ENCODE data around the gene TASP1.
"Not testable (repeated sequence)": the region's sequence is repeated elsewhere in the genome, so short reads cannot be mapped to it uniquely, and the experiment has no call there.

The TASP1 gene

DNA sequence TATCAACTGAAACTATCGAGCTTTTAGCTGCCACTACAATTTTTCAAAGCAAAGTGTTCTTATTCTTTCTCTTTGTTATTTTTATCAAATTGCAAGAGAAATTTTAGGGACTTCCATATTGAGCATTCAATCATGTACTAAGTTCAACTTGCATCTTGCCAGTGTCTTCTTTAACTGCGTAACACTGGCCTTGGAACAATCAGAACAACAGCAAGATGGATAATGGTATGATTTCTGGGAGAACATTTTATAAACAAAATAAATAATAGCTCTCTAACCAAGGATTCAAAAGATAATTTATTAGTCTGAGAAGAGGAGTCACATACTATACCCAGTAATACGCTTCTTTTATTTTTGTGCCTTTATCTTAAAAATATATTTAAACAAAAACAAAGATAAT is 249.6 kb downstream of the TASP1 start:
- DNase-seq = no peak

DNA sequence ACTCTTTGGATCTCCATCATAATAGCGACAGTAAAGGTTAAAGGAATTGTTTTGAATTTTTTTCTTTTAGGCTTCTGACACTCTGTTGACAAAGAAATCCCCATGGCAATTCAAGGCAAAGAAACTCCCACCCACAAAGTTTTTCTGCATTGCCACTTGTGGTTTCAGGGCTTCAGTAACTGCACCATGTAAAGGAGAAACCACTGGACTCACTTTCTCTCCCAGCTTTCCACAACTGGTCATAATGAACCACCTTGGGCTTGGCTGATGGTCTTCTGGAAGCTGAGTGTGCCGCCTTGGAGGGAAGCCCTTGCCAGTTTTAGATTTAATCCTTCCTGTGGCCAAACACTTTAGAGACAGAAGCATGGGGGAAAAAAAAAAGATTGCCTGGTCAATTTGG is 254.6 kb downstream of the TASP1 start:
- no peak for DNase-seq

GRCh38 chr20:13382786-13383185 is 255.9 kb downstream of the TASP1 start:
- DNase-seq = no peak

DNA sequence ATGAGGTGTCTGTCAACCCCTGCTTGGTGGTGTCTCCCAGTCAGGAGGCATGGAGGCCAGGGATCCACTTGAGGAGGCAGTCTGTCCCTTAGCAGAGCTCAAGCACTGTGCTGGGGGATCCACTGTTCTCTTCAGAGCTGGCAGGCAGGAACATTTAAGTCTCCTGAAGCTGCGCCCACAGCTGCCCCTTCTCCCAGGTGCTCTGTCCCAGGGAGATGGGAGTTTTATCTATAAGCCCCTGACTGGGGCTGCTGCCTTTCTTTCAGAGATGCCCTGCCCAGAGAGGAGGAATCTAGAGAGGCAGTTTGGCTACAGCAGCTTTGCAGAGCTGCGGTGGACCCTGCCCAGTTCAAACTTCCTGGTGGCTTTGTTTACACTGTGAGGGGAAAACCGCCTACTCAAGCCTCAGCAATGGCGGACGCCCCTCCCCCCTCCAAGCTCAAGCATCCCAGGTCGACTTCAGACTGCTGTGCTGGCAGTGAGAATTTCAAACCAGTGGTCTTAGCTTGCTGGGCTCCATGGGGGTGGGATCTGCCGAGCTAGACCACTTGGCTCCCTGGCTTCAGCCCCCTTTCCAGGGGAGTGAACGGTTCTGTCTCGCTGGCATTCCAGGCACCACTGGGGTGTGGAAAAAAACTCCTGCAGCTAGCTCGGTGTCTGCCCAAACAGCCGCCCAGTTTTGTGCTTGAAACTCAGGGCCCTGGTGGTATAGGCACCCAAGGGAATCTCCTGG is 258.1 kb downstream of the TASP1 start:
- not testable (repeated sequence) for DNase-seq

GRCh38 chr20:13373400-13373799 is 265.3 kb downstream of the TASP1 start:
- DNase-seq = no peak

- DNase-seq = no peak
These were observed 274.2 kb downstream of the TASP1 start for GRCh38 chr20:13364278-13365170.

GRCh38 chr20:13363473-13363872 is 275.3 kb downstream of the TASP1 start:
- DNase-seq = no peak

GRCh38 chr20:13362165-13362564 is 276.6 kb downstream of the TASP1 start:
- DNase-seq = not testable (repeated sequence)

DNA sequence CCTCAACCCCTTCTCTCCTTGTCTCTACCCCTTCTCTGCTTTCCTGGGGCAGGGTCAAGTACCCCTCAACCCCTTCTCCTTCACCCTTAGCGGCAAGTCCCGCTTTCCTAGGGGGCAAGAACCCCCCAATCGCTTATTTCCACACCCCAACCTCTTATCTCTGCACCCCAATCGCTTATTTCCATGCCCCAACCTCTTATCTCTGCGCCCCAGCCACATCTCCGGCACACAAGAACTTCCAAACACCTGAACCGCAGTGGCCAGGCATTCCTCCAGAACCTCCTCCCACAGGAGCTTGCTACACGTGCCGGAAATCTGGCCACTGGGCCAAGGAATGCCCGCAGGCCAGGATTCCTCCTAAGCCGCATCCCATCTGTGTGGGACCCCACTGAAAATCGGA is 279.8 kb downstream of the TASP1 start:
- not testable (repeated sequence) for DNase-seq

DNA sequence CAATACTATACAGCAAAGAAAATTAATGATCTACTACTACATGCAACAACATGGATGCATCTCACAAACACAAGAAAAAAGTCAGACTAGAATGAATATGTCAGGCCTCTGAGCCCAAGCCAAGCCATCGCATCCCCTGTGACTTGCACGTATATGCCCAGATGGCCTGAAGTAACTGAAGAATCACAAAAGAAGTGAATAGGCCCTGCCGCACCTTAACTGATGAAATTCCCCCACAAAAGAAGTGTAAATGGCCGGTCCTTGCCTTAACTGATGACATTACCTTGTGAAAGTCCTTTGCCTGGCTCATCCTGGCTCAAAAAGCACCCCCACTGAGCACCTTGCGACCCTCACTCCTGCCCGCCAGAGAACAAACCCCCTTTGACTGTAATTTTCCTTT is 280.9 kb downstream of the TASP1 start:
- not testable (repeated sequence) for DNase-seq

GRCh38 chr20:13356591-13356990 is 282.1 kb downstream of the TASP1 start:
- no peak for DNase-seq

- DNase-seq = no peak
These were observed 282.7 kb downstream of the TASP1 start for GRCh38 chr20:13355941-13356486.

- DNase-seq = no peak
These were observed 283.3 kb downstream of the TASP1 start for GRCh38 chr20:13355411-13355810.

DNA sequence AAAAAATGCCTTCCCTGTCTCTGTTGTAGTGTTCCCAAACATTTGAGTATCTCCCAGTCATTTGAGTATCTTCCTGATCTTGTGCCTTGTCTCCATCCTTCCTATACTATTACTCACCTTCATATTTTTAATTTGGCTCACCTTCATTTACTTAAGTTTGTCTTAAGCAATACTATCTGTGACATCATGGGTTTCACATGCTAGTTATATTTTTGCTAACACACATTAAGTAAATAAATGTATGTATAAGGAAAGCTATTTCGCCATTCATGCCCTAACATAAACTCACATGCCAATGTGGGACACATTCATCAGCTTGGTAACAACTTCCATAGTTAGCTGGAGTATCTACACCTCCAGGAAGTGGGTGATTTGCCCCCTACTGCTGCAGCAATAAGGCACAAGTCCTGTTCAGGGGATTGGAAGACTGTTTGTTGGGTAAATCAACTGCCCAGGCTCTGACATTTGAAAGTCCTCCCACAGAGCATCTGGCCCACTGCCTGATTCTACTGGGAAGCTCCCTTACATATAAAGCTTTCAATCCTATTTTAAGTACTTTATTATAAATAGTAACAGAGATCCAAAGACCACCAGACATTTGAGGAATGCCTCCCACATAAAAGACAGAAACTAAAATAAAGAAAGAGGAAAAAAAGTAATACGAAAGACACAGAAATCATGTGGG is 285.3 kb downstream of the TASP1 start:
- no peak for DNase-seq

GRCh38 chr20:13349235-13349604 is 289.5 kb downstream of the TASP1 start:
- peak; percentile 5 for DNase-seq

DNA sequence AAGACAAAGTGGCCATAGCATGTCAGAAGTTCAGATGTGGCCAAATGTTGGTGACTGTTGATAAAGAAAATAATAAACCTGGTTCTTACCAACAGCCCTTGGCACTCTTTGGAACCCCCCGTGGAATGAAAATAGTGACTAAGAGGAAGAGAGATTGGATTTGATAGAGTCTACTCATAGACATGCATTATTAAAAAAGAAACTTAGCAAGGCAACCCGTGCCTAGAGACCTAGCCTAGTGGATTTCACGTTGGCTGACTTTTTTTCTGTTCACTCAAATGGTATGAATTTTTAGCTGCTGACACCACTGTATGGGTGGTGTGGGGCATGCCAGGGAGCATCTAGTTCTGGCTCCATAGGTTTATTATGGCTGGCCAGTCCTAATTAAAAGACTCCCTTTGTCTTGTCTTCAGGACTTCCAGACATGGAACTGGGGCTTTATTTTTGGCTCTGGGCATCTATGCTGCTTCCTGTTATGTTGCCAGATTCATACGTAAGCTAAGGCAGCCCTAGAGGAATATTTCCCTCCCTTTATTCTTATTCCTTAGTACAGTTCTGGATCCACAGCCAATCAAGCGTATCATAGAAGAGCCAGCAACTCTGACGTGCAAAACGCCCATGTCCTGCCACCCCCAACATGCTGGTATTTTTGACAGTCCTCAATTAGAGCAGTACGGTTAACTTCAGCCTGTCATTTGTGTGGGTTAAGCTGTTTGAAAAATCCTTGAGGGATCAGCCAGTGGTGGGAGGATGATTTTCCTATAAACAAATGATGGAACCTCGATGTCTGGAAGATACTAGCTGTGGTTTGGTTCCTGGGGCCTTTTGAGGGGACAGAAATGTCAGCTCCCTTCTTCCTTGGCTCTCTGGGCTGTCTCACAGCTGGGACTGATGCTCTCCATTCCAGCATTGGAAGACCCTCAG is 290.2 kb downstream of the TASP1 start:
- peak; percentile 18 for DNase-seq

GRCh38 chr20:13344671-13345070 is 294.1 kb downstream of the TASP1 start:
- no peak for DNase-seq

GRCh38 chr20:13342469-13343242 is 296.1 kb downstream of the TASP1 start:
- DNase-seq = no peak

DNA sequence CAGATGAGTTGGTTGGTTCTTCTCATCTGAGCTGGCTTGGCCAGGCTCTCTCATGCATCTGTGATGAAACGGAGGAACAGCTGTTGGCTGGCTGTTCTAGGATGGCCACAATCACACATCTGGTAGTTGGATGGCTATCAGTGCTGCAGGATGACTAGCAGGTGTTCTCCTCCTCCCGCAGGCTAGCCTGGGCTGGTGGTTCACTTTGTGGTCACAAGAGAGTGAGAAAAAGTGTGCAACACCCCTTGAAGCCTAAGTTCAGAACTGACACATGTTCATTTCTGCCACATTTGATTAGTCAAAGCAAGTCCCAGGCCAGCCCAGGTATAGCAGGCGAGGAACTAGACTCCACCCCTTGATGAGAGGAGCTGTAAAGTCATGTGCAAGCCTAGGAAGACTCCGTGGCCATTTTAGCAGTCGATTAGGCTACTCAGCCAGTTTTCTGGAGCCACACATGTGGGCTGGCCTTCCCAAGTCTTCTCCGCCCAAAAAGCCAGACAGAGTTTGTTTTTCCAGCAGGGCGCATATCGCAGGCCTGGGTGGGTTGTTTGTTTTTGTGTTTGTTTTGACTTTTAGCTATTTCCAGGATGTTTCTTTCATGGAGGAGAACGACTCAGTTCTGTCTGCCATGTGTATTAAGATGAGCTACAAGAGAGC is 296.9 kb downstream of the TASP1 start:
- DNase-seq = no peak

DNA sequence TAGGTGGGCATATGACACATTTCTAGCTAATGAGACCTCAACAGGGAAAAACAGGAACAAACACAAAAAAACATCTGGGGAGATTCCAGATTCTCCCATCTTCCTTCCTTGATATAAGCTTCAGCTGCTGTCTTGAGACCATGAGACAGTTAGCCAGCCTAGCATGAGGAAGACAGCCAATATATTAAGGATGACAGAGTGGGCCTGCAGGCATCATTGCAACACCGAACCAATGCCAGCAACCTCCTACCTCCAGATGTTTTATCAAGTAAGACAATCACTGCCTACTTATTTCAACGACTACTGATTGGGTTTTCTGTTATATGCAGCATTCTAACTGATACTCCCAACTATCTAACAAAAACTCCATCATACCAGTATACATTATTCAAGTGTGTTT is 298.6 kb downstream of the TASP1 start:
- DNase-seq = no peak
